SIG-M5 treated with dmso at 0.1 percent for 504 hours (cell line): Measurements from ENCODE around the gene EP400.

Experiments used
- DNase-seq: peaks from one replicate; lab custom pipeline; 2025; ENCODE audit not compliant: unreplicated experiment; lab: John Stamatoyannopoulos, UW

Gene EP400

DNA sequence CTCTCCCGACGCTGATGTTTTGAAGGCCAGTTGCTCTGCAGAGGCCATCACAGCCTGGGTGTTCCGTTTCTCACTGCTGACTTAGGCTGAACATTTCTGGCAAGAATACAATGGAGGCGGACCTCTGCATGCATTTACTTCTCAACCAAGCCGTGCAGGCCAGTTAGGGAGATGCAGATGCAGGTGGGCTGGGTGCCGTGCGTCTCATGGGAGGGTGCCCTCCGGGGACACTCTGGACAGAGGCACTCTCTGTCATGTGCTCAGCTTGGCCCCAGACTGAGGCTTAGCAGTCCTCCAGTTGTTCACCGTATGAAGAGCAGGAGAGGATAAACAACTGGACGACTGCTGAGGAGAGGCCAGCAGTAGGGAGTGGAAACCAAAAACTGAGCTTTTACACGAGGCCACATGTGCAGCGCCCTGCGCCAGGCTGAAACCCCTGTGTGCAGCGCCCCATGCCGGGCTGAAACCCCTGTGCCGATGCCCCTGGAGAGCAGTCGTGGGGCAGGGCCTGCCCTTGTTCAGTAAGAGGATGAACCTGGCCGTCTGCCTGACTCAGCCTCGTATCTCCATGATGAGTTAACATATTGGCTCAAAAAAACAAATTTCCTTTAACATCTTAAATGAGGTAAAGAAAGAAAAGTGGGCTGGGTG is 162.0 kb downstream of the EP400 start:
- DNase-seq = no peak

GRCh38 chr12:132114667-132115066 is 164.9 kb downstream of the EP400 start:
- no peak for DNase-seq

GRCh38 chr12:132115500-132115899 is 165.8 kb downstream of the EP400 start:
- no peak for DNase-seq

DNA sequence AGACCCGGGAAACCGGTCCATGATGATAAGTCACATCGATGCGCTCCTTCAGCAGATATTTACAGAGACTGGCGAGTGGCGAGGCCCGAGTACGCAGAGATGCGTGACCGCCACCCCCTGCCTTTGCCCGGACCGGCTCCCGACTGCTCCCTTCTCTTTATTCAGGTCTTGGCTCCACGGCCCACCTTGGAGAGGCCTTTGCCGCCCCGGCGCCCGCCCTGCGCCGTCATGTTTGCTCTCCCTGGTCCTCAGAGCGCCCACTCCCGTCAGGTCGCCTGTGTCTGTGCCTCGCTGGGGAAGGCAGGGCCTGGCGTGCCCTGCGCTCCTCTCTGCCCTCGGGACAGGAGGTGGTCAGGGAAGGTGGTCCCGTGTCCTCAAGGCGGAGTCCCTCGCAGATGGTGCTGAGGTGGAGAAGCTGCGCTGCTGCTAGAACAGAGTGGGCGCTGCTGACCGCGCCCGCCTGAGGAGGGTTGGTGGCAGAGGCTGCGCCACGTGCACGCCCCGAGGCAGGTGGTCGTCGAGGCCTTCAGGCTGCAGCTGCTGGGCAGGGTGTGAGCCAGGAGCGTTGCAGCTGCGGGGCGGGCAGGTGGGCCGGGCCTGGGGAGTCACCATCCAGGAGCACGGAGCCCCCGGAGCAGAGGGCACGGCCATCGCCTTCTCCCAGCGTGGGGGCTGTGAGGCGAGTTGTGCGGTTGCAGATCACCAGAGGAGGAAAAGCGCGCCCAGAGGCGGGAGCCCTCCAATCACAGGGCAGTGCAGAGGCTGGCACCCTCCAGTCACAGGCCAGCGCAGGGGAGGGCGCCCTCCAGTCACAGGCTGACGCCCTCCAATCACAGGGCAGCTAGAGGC is 167.2 kb downstream of the EP400 start:
- DNase-seq = no peak

- no peak for DNase-seq
These were observed 167.8 kb downstream of the EP400 start for GRCh38 chr12:132117558-132117875.

DNA sequence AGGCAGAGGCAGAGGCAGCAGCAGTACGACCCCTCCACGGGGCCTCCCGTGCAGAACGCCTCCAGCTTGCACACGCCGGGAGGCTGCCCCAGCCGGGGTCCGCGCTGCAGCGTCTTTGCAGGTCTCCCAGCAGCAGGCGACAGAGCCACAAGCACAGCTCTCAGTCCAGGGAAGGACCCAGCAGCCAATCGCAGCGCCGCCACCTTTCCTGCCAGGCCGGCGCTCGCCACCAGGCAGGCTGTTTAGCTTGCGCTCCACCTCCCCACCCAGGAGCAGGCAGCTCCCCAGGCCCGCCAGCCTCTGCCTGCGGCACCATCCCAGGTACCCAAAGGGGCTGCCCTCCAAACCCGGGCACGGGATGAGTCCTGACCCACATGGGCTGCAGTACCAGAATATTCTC is 169.1 kb downstream of the EP400 start:
- no peak for DNase-seq

DNA sequence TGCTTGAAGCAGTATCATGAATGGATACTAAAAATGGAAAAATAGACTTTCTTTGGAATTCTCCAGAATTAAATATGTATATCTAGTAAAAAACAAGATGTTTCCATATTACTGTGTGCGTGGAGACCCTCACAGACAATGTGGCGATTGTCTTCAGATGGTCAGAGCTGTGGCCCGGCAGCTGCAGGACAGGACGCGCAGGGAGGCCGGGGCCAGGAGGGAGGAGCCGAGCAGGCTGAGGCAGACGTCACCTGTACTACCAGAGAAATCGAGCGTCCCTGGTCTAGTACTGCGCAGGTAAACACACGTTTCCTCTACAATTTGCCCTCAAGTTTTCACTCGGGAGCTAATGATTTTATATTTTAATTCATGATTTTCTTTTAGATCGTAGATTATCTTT is 171.5 kb downstream of the EP400 start:
- DNase-seq = no peak

DNA sequence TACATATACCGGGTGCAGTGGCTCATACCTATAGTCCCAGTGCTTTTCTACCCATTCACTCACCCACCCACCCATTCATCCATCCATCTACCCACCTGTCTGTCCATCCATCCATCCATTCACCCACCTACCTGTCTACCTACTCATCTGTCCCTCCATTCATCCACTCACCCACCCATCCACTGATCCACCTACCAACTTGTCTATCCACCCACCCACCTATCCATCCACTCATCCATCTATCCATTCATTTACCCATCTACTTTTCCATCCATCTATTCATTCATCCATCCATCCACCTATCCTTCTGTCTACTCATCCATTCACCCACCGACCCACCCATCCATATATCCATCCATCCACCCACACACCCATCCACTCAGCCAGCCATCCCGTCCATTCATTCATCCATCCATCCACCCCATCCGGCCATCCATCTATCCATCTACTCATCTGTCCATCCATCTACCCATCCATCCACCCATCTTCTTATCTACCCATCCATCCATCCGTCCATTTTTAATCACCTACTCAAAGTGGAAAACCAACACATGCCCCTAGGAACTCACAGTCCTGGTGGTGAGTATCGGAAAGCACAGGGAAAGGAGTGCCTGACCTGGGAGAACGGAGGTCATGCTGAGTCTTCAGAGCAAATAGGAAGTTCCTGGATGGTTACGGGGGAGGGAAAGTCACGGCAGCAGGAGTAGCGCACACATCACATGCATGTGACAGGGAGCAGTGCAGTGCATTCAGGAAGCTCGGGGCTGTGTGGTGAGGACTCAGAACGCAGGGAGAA is 174.4 kb downstream of the EP400 start:
- no peak for DNase-seq

DNA sequence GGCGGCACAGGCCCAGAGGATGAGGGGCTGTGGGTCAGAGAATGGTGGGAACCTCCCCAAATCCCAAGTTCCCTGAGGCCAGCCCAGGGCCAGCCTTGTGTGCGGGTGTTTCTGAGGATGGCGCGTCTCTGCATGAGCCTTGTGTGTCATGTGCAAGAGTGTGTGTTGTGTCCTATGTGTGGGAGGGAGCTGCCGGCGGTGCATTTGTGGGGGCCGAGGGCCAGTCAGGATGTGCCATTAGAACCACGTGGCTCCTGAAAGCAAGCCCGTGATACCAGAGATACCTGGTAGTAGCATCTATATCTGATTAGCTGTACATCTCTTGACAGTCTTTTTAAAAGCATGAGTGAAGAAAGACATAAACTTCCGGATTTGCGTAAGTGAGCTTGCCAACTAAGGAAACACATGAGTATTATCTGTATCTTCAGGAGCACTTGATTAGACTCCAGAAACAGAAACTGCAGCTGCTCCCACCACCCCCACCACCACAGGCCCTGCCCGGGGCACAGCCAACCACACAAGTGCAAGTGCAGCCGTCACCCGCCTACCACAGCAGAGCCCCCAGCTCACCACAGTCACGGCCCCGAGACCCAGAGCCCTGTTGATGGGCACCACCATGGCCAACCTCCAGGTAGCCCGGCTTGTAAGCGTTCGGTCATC is 175.2 kb downstream of the EP400 start:
- no peak for DNase-seq

- no peak for DNase-seq
These were observed 176.0 kb downstream of the EP400 start for GRCh38 chr12:132125736-132126135.

GRCh38 chr12:132127041-132127440 is 177.3 kb downstream of the EP400 start:
- no peak for DNase-seq

- no peak for DNase-seq
These were observed 179.3 kb downstream of the EP400 start for GRCh38 chr12:132129007-132129406.

GRCh38 chr12:132130690-132131089 is 180.9 kb downstream of the EP400 start:
- no peak for DNase-seq
